GM19372 (cell line): Measurements from ENCODE around the gene PLPPR1.
"Not testable (repeated sequence)": the region's sequence is repeated elsewhere in the genome, so short reads cannot be mapped to it uniquely, and the experiment has no call there.

Experiments
- ATAC-seq: cut with Tn5 transposase; IDR thresholded peaks from one replicate; pipeline ENCODE4 v1.9.1; 2021; ENCODE audit warnings: mild to moderate bottlenecking, low read depth, moderate library complexity; ENCODE audit not compliant: unreplicated experiment

Gene PLPPR1

DNA sequence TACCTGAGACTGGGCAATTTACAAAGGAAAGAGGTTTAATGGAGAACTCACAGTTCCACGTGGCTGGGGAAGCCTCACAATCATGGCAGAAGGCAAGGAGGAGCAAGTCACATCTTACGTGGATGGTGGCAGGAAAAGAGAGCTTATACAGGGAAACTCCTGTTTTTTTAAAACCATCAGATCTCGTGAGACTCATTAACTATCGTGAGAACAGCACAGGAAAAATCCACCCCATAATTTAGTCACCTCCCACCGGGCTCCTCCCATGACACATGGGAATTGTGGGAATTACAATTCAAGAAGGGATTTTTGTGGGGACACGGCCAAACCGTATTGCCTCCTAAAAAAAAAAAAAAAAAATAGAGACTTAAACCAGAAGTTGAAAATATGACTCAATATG lies 11.1 kb downstream of the PLPPR1 start:
- not testable (repeated sequence) for ATAC-seq

DNA sequence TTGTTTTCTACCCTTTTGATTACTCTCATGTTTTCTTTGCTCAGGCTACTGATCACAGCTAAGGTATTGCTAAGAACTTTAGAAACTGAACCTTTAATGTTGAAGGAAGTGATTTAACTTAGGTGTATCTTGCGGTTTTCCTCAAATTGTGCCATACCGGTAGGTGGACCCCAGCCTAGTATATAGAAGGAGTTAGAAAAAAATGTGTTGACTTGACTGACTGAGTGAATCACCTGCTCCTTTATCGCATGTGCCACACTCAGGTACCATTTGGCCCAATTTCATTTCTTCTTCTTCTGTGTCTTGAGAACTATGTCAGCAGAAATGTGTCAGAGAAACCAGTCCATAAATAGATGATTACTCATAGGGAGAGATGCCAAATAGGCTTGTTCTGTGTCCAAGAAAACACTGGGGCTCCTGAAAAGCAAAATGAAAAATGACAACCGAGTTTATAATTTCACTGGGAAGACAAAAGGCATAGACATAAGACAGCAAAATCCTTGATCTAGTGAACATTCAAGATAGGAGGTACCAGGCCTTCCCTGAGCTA lies 19.4 kb downstream of the PLPPR1 start:
- ATAC-seq, result no peak

DNA sequence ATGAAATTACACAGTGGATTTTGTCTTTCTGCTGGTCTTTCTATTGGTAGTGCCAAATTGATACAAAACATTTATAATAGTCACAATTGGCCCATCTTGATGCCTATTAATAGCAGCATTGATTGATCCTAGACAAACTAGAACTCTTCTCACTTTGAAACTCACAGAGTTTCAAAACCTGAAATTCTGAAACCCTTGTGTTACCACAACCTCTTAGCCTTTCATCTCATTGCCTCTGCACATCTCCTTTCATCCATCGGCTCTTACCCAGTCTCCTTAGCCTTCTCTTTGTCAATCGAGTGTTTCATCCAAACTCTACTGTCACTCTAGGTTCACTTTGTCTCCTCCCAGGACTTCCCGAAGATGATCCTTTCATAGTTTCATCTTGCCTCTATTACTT lies 22.1 kb downstream of the PLPPR1 start:
- ATAC-seq, result no peak

DNA sequence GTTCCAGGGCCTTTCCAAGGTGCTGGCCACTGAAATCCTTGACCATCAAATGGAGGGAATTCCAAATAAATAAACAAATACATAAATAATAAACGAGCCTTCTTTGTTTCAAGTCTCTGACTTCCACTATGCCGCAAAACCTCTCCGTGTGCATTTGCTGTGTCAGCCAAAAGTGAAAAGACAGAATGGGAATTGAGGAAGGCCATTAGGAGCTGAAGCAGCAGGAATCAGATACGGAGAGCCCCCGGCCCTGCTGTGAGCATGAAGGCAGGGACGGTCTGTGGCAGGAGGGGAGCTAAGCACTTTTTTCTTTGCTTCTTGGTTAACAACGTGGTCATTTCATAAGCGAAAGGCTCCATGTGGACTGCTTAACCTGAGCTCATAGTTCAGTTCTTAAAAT lies 26.1 kb downstream of the PLPPR1 start:
- no peak for ATAC-seq

DNA sequence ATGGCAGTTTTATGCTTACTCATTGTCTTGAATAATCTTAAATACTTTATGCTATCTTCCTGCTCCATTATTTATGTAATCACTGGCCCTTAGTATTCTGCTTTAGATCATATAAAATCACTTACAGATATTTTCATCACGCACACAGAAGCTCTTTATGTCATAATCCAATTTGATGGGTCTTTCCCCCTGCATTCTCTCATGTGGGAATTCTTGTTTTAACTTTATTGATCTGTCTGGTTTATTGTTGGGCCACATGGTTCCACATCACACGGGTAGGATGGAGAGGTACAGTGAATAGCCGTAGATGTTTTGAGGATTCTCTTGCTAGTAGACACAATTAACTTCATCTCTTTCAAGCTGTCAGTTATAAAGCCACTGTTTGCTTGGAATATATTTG lies 27.0 kb downstream of the PLPPR1 start:
- no peak for ATAC-seq

DNA sequence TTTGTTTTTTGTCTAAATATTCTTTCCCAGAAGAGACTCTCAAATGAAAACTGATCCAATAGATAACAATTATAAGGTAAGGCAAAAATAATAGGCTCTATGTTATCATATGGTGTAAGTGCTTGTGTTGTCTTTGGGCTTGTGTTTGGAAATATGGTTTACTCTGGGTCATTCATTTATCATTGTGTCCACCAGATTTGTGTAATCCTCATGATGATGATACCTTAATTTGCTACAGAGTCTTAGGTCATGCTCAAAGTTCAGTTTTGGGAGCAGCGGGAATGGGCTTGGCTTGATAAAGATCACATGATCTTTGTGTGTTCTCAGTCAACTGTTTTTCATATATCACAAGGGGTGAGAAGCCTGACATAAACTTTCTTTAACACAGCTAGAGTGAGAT lies 34.2 kb downstream of the PLPPR1 start:
- ATAC-seq, result no peak

DNA sequence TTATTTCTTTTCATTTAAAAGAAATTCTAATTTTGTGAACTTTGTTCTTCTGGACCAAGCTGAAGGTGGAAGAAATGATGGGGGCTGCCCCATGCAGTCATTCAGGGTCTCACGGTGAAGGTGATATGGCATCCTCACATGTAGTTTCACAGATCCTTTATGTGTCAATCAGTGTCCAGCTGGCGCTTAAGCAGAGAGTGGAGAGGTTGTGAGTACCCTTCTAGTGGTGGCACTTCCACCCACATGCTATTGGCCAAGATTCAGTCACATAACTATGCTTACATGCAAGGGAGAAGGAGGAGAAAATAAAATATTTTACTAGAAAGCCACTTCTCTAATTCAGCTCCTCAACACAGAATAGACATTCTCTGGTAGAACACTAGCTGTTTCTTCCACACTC lies 34.7 kb downstream of the PLPPR1 start:
- no peak for ATAC-seq

DNA sequence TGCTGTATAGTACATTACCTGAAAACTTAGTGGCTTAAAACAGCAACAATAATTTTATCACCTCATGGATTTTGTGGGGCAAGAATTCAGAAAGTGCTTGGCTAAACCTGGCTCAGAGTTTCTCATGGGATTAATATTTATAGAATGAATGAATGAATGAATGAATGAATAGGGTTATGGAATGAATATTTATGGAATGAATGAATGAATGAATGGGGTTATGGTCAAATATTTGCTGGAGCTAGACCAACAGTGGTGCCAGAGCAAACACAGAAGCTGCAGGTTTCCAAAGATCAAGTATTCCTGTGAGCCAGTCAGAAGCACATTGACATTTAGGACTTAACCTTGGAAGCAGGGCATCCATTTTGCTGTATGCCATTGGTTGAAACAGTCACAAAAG lies 35.7 kb downstream of the PLPPR1 start:
- ATAC-seq, result no peak

DNA sequence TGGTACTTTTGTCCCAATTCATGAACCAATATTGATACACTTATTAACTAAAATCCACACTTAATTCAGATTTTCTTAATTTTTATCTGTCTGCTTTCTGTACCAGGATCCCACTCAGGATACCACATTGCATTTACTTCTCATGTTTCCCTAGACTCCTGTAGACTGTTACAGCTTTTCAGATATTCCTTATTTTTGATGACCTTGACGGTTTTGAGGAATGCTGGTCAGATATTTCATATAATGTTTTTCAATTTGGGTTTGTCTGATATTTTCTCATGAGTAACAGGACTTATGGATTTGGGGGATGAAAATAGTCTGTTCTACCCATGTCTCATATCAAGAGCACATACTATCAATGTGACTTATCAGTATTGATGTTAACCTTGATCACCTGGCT lies 37.4 kb downstream of the PLPPR1 start:
- no peak for ATAC-seq

DNA sequence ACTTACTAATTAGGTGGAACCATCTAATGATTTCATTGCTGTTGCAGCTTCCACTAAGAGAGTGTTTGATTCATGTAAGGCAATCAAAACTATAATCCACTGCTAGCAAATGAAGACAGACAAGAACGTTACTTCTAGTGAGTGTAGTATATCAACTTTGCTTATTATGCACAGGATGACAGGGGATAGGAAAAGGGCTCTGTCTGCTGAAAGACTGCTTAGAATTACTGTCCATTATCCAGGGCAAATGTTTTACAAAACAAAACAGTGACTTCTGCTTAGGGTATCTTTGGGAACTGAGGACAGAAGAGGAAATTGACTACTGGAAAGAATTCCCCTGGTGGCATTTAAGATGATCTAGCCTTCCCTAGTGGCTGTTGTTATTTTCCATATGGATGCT lies 40.2 kb downstream of the PLPPR1 start:
- ATAC-seq, result no peak

DNA sequence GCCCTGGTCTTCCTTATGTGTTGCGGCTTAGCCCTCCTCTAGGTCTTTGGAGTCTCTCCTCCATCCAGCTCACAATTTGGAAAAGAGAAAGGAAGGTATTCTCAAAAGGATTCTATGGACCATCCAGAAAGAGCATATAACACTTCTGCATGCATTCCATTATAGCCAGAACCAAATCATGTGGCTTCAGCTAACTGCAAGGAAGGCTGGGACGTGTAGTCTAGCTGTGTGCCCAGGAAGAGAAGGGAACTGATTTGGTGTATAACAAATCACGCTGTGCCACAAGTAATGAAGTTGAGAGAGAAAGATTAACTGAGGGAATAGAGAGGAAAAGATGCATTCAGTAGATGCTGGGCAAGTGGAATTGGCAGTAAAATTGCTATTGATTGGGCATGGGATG lies 43.7 kb downstream of the PLPPR1 start:
- no peak for ATAC-seq

DNA sequence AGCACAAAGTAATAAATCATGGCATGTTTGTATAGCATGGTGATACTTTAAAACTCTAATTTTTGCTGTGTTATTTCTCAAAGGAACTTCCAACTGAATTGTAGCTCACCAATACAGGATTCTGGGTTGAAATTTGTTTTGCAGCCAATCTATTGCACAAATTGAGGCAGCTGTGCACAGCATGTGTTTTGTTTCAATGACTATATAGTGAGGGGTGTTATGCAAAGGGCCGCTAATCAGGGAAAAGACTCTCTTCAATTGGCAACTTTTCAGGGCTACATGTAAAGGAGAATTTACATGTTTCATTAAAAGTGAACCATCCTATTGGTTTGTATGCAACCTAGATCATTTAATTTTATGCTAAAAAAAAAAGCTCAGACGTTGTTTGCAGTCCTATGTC lies 44.6 kb downstream of the PLPPR1 start:
- no peak for ATAC-seq

DNA sequence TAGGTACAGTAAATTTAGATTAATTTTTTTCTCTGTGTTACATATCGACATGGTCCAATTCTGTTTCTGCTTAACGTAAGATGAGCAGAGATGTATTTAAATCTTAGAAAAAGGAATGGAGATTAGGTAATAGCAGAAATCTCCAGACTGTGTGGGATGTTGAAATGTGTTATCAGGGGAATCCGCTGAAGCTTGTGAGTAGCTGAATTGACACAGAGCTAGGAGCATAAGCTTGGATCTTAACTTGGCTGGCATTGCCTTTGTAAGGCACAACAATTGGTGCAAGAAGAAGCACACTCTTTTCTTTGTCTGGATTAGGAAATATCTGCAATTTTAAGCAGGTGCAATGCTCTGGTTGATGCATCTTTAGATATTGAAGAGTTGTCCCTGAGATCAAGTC lies 53.1 kb downstream of the PLPPR1 start:
- ATAC-seq, result no peak

DNA sequence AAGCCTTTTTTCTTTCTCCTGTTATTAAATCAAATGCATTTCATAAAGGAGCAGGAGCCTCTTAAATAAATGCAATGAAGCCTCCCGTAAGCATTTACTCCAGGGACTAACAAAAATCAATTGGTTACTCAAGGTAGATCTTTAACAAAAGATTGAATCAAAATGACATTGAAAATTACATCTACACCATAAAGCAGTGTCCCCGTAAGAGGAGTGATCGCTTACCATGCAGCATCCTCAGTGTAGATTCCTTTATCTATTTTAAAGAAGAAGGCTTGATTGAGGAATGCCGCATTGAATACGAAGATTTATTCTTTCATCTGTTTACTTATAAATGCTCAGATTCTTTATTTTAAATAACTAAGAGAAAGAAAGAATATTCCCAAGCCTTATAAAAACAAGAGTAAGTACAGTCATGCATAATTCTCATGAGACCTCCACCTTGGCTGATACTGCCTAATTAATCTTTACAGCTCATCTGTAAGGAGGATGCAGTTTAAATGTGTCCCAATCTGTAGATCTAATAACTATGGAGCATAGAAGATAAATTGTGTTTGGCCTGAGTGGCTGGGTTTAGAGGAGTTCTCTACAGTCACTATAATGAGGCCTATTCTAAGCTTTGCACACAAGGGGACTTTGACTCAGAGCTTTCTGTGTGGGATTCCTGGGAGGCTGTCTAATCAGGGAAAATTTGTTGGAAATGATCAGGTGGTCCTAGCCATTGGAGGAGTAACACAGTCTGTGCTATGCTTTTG lies 55.1 kb downstream of the PLPPR1 start:
- ATAC-seq, result no peak

DNA sequence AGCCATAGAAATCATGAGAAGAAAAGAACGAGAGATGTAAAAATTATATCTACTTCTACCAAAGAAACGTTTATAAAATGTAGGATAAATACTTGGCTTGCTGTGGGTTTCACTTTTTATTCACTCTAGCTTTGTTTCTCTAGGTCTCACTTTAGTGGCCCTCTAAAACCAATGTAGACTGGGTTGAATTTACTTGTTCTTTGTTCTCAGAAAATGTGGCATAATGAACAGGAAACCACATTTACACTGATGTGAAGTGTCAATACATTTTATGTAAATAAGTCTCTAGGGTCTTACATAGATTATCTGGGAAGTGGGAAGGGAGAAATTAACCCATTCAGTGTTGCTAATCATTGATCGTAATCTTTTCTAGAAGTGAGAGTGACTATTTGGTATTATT lies 58.9 kb downstream of the PLPPR1 start:
- ATAC-seq, result no peak

DNA sequence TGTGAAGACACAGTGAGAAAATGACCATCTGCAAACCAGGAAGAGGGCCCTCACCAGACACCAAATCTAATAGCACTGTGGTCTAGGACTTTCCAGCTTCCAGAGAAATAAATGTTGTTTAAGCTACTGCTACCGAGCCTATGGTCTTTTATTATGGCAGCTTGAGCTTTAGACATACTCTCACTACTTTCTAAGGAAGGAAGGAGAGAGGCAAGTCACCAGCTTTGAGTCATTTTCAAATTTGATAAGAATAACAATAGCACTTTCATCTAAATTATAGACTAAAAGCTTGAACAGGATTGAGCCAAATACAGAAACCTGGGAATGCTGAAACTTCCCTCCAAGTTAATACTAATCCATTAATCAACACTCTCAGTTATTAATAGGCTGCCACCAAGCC lies 64.4 kb downstream of the PLPPR1 start:
- ATAC-seq, result no peak

DNA sequence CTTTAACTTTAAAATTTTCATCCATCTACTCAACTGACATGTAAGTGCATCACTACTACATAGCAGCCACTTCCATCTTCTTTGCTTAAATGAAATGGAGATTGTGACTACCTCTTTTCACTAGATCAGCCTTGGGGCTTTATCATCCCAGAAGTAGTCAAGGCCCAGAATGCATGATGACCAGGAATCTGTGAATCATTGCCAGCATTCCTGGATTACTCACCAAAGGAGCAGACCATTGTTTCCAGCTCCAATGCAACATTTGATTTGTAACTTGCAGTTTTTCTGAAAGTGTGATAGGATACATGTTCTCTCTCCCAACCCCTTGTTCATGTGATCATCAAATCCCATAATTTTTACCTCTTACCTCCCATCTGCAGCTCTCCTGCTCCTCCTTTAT lies 65.1 kb downstream of the PLPPR1 start:
- no peak for ATAC-seq

DNA sequence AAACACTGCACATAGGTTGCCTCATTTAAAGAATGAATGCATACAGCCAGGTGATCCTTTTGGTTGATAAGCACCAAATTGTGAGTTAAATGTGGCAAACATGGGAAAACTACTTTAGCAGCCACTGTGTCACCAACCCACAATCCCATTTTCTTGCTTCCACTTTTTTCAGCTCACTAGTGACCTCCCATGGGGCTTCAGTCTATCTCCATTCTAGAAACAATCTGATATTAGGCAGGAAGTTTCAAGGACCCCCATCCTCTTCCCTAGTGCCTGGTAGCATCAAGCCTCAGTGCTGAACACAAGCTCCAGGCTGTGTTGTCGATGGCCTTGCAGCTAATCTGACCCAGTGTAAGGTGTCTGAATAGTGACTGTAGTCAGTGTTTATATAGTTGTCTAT lies 66.2 kb downstream of the PLPPR1 start:
- no peak for ATAC-seq

DNA sequence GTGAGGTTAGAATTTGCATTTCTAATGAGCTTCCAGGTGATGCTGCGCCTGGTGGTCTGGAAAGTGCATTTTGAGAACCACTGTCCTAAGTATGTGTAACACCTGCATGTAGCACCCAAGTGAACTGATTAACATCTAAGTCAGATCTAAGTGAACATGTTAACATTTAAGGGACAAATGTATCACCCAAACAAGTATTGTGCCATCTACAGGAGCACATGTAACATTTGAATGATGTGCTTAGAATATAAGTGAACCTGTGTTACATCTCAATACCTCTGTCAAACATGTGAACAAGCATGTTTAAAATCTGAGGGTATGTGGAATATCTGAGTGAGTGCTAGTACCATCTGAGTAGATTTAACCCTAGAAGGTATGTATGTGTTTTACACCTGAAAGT lies 68.7 kb downstream of the PLPPR1 start:
- no peak for ATAC-seq

DNA sequence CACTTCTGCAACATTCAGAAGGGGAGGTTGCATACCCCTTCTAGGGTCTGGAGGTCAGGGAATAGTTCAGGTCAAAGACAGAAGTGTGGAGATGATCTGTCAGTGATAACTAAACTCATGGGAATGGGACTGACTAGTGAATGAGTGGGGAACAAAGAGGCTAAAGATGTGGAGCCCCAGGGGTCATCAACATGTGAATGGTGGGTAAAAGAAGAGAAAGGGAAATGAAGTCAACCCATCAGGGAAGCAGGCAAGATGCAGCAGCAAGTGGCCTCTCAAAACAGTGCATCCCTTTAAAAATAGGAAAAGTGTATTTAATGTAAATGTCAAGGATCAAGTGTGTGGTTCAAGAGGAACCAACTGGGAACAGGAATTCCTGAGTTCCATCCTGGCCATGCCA lies 69.9 kb downstream of the PLPPR1 start:
- no peak for ATAC-seq

DNA sequence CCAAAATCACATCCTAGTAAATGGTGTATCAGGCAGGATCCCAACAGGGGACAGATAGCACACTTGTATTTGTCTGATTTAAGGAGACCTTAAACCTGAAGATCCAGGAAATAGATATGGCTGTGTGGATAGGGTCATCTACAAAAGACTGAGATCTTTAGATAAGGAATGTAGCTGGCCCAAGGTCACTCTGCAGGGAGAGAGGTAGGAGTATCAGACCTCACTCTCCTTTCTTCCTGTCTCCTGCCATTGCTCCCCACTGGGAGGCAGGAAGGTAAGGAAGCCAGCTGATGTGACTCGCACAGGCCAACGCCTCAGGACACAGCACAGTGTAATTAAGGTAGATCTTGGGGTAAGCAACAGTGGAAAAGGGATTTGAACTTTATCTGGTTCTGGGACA lies 85.8 kb downstream of the PLPPR1 start:
- ATAC-seq, result no peak

DNA sequence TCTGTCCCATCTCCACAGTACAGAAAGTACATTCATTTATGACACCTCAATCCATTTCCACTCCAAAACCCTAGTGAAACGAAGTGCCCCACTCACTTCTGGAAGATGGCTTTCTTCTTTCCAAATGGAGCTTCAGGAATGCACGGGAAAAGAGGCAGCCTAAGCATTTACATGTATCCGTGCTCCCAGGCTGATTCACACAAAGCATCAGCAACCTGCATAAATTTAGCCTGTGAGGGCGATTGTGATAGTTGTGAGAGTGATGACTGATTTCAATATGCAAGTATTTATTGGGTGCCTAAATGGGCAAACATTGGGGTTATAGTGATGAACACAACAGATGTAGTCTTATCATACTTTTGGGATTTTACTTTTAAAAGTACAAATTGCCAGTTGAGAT lies 86.6 kb downstream of the PLPPR1 start:
- no peak for ATAC-seq

DNA sequence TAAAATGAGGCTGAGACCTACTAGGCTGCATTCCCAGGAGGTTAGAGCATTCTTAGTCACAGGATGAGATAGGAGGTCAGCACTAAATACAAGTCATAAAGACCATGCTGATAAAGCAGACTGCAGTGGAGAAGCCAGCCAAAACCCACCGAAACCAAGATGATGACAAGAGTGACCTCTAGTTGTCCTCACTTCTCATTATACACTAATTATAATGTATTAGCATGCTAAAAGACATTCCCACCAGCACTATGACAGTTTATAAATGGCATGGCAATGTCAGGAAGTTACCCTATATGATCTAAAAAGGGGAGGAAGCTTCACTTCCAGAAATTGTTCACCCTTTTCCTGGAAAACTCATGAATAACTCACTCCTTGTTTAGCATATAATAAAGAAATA lies 88.6 kb downstream of the PLPPR1 start:
- ATAC-seq, result no peak
